Tibial nerve (tissue), 4 donors: Measurements from ENCODE around the gene CREM.

Source experiments
- EP300 ChIP-seq, 2 donors: sonication (generic); formaldehyde crosslinking; IDR thresholded peaks; one replicate each; pipeline ENCODE4 v1.6.1; 2017; ENCODE audit warnings: antibody characterized with exemption in 2 of 2, mild to moderate bottlenecking in 1 of 2
- POLR2A ChIP-seq, 2 donors: fragments of 450-650 bp; IDR thresholded peaks; one replicate each; pipeline ENCODE4 v1.6.1; 2017; ENCODE audit warnings: antibody characterized with exemption in 2 of 2, mild to moderate bottlenecking in 2 of 2, moderate library complexity in 2 of 2
- TF ChIP-seq, protein P1 (sequence below), 5 experiments: fragments of 200-600 bp in 3 of 5; fragments of 450-650 bp in 2 of 5; sonication (generic) in 3 of 5; IDR thresholded peaks; one replicate each; pipeline ENCODE4 v1.5.1; 2016 to 2019; ENCODE audit warnings: antibody characterized with exemption in 5 of 5, mild to moderate bottlenecking in 3 of 5, moderate library complexity in 2 of 5

DNA sequence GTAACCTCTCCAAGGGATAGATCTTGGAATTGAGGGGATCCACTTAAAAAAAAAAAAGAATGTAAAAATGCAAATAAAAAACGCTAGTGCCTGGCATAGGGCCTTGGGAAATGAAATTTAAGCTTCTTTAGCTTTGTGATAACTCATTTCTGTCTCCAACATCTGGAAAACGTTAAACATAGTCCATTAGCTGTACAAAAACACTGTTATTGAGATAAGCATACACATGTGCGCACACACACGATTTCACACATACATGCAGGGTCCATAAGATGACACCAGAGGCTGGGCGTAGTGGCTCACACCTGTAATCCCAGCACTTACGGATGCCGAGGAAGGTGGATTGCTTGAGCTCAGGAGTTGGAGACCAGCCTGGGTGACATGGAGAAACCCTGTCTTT, 22.8 kb upstream of the CREM start:
- no peak for TF ChIP-seq EP300 (IDR thresholded peaks at IDR 0.05)
- TF ChIP-seq POLR2A (IDR thresholded peaks at IDR 0.05) = no peak
- TF ChIP-seq, protein P1, sequence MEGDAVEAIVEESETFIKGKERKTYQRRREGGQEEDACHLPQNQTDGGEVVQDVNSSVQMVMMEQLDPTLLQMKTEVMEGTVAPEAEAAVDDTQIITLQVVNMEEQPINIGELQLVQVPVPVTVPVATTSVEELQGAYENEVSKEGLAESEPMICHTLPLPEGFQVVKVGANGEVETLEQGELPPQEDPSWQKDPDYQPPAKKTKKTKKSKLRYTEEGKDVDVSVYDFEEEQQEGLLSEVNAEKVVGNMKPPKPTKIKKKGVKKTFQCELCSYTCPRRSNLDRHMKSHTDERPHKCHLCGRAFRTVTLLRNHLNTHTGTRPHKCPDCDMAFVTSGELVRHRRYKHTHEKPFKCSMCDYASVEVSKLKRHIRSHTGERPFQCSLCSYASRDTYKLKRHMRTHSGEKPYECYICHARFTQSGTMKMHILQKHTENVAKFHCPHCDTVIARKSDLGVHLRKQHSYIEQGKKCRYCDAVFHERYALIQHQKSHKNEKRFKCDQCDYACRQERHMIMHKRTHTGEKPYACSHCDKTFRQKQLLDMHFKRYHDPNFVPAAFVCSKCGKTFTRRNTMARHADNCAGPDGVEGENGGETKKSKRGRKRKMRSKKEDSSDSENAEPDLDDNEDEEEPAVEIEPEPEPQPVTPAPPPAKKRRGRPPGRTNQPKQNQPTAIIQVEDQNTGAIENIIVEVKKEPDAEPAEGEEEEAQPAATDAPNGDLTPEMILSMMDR (IDR thresholded peaks at IDR 0.05) = no peak
